Measurements from ENCODE around the gene CDC42BPA.

- no peak for TF ChIP-seq POLR2A (IDR thresholded peaks at IDR 0.05)
- TF ChIP-seq CTCF (IDR thresholded peaks at IDR 0.05): no peak
Observed at GRCh38 chr1:226954777-226955176, 363.5 kb downstream of the CDC42BPA start.

Measured in testis (tissue), 2 donors.